ENCODE results near the gene KLHL22.

Gene KLHL22

DNA sequence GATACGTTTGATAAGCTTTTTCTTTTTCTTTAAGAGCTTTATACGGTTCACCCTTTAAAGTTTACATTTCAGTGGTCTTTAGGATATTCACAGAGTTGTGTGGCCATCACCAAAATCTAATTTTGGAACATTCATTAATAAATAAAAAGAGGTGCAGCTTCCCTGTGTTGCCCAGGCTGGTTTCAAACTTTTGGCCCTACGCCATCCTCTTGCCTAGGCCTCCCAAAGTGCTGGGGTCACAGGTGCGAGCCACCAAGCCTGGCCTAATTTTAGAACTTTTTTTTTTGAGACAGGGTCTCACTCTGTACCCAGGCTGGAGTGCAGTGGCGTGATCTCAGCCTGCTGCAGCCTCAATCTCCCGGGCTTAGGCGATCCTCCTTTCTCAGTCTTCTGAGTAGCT lies 42.4 kb upstream of the KLHL22 start:
- no peaks in the 10 kb centered on the region for H3K9me3 ChIP-seq (ENCODE audit: control insufficient read depth, insufficient read depth, low read length)
- H4K20me1 ChIP-seq (ENCODE audit: control insufficient read depth, insufficient read depth, low read depth, low read length), result 0 out of 2 replicates have a peak, but pooled peaks cover 10% of the 10 kb centered on the region
- no peaks in the 10 kb centered on the region for H3K4me1 ChIP-seq (ENCODE audit: control insufficient read depth, low read length)
- H3K36me3 ChIP-seq (ENCODE audit: control insufficient read depth, low read length), result peaks cover 65% of the 10 kb centered on the region
- TF ChIP-seq, protein P1, sequence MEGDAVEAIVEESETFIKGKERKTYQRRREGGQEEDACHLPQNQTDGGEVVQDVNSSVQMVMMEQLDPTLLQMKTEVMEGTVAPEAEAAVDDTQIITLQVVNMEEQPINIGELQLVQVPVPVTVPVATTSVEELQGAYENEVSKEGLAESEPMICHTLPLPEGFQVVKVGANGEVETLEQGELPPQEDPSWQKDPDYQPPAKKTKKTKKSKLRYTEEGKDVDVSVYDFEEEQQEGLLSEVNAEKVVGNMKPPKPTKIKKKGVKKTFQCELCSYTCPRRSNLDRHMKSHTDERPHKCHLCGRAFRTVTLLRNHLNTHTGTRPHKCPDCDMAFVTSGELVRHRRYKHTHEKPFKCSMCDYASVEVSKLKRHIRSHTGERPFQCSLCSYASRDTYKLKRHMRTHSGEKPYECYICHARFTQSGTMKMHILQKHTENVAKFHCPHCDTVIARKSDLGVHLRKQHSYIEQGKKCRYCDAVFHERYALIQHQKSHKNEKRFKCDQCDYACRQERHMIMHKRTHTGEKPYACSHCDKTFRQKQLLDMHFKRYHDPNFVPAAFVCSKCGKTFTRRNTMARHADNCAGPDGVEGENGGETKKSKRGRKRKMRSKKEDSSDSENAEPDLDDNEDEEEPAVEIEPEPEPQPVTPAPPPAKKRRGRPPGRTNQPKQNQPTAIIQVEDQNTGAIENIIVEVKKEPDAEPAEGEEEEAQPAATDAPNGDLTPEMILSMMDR (IDR thresholded peaks at IDR 0.05; ENCODE audit: low read depth, low read length, poor library complexity, severe bottlenecking), result no peak
- no peak for TF ChIP-seq EZH2phosphoT487 (IDR thresholded peaks at IDR 0.05; ENCODE audit: borderline replicate concordance, low read length)
- H3K27ac ChIP-seq (ENCODE audit: low read depth, low read length), result no peak overlapping the region
- H3K79me2 ChIP-seq (ENCODE audit: control insufficient read depth, low read length), result peaks cover 70% of the 10 kb centered on the region
- H3K9me2 ChIP-seq (replicated peaks; ENCODE audit: control insufficient read depth, low read length), result no peaks in the 10 kb centered on the region
- H3K4me2 ChIP-seq (ENCODE audit: low read length), result no peak overlapping the region
- no peaks in the 10 kb centered on the region for H3K27me3 ChIP-seq (ENCODE audit: control insufficient read depth, low read length)
- no peaks in the 10 kb centered on the region for H3F3A ChIP-seq (ENCODE audit: control insufficient read depth, insufficient read depth)
- H3K4me3 ChIP-seq (ENCODE audit: low read length), result no peak overlapping the region

DNA sequence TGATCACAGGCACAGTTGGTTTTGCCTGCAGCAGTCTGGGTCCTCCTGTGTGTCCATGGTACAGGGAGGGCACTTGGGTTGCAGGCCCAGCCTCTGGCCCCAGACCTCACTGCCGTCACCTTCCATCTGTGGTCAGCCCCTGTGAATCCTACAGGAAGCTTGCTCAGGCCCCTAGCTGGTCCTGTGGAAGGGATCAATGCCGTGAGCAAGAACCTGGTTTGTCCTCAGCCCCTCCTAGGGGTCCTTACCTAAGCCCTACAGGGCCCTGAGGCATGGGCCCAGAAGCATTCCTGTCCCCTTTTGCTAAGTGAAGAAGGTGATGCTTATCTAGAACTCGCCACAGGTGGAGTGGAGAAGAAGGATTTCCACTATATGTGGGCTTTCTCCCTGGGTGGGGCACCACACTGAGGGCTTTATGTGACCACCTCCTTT lies 41.7 kb upstream of the KLHL22 start:
- Histone ChIP-seq H3F3A (ENCODE audit: control insufficient read depth, insufficient read depth) (no peaks in the 10 kb centered on the region), H3K4me1 (ENCODE audit: control insufficient read depth, low read length) (no peaks in the 10 kb centered on the region), H3K9me2 (replicated peaks; ENCODE audit: control insufficient read depth, low read length) (no peaks in the 10 kb centered on the region), H3K36me3 (ENCODE audit: control insufficient read depth, low read length) (peaks cover 66% of the 10 kb centered on the region), H3K4me3 (ENCODE audit: low read length) (no peak overlapping the region), H3K27me3 (ENCODE audit: control insufficient read depth, low read length) (no peaks in the 10 kb centered on the region), H3K79me2 (ENCODE audit: control insufficient read depth, low read length) (peaks cover 71% of the 10 kb centered on the region), H3K27ac (ENCODE audit: low read depth, low read length) (no peak overlapping the region), H3K4me2 (ENCODE audit: low read length) (no peak overlapping the region), H3K9me3 (ENCODE audit: control insufficient read depth, insufficient read depth, low read length) (no peaks in the 10 kb centered on the region), H4K20me1 (ENCODE audit: control insufficient read depth, insufficient read depth, low read depth, low read length) (0 out of 2 replicates have a peak, but pooled peaks cover 10% of the 10 kb centered on the region)
- TF ChIP-seq EZH2phosphoT487 (IDR thresholded peaks at IDR 0.05; ENCODE audit: borderline replicate concordance, low read length), result no peak
- TF ChIP-seq, protein P1 (IDR thresholded peaks at IDR 0.05; ENCODE audit: low read depth, low read length, poor library complexity, severe bottlenecking), result no peak

GRCh38 chr22:20536590-20537324 lies 41.2 kb upstream of the KLHL22 start:
- no peaks in the 10 kb centered on the region for H3K27me3 ChIP-seq (ENCODE audit: control insufficient read depth, low read length)
- no peak overlapping the region for H3K4me2 ChIP-seq (ENCODE audit: low read length)
- peaks cover 72% of the 10 kb centered on the region for H3K79me2 ChIP-seq (ENCODE audit: control insufficient read depth, low read length)
- no peaks in the 10 kb centered on the region for H3F3A ChIP-seq (ENCODE audit: control insufficient read depth, insufficient read depth)
- no peaks in the 10 kb centered on the region for H3K9me2 ChIP-seq (replicated peaks; ENCODE audit: control insufficient read depth, low read length)
- no peaks in the 10 kb centered on the region for H3K9me3 ChIP-seq (ENCODE audit: control insufficient read depth, insufficient read depth, low read length)
- no peaks in the 10 kb centered on the region for H3K4me1 ChIP-seq (ENCODE audit: control insufficient read depth, low read length)
- no peak overlapping the region for H3K4me3 ChIP-seq (ENCODE audit: low read length)
- TF ChIP-seq, protein P1 (IDR thresholded peaks at IDR 0.05; ENCODE audit: low read depth, low read length, poor library complexity, severe bottlenecking), result no peak
- no peak for TF ChIP-seq EZH2phosphoT487 (IDR thresholded peaks at IDR 0.05; ENCODE audit: borderline replicate concordance, low read length)
- H3K27ac ChIP-seq (ENCODE audit: low read depth, low read length), result no peak overlapping the region
- peaks cover 61% of the 10 kb centered on the region for H3K36me3 ChIP-seq (ENCODE audit: control insufficient read depth, low read length)
- H4K20me1 ChIP-seq (ENCODE audit: control insufficient read depth, insufficient read depth, low read depth, low read length), result 0 out of 2 replicates have a peak, but pooled peaks cover 12% of the 10 kb centered on the region

All from DOHH2 (cell line).